ENCODE results near the gene ADGRA1. TPM values are rescaled to one million over a fixed set of nuclear protein-coding genes. Genes with fewer than 3 reads are reported as not detected.
"Not testable (repeated sequence)": the region's sequence is repeated elsewhere in the genome, so short reads cannot be mapped to it uniquely, and the experiment has no call there.

ADGRA1 gene
- total RNA-seq, 4 donors from 2014 or later: not detected

- H3K4me3 ChIP-seq: no peak overlapping the region
- no peaks in the 10 kb centered on the region for H3K4me1 ChIP-seq
- DNase-seq (no peak), ATAC-seq (no peak)
- H3K9me3 ChIP-seq: no peaks in the 10 kb centered on the region
- H3K36me3 ChIP-seq: no peaks in the 10 kb centered on the region
- H3K27me3 ChIP-seq: peaks cover 0 to 30% (median 19%) of the 10 kb centered on the region in 3 donors
- intact Hi-C loops (cut with DNase I; ENCODE audit: low total_unique reads): no loop called here
- in situ Hi-C loops (cut with MboI; ENCODE audit: low sequenced_read_pairs in 4 of 4): no loop called here
- H3K27ac ChIP-seq: no peak overlapping the region
- TF ChIP-seq POLR2A (IDR thresholded peaks at IDR 0.05) (no peak), CTCF (IDR thresholded peaks at IDR 0.05 in 4 of 5, conservative IDR thresholded peaks at IDR 0.05 in 1 of 5) (no peak)
Measured at GRCh38 chr10:133174689-133175263, 87.1 kb downstream of the ADGRA1 start.

- H3K27ac ChIP-seq; H3K9me3 ChIP-seq; intact Hi-C loops (cut with DNase I; ENCODE audit: low total_unique reads); ATAC-seq; DNase-seq; H3K36me3 ChIP-seq; H3K4me1 ChIP-seq; in situ Hi-C loops (cut with MboI; ENCODE audit: low sequenced_read_pairs in 4 of 4); H3K4me3 ChIP-seq: not testable (repeated sequence)
- H3K27me3 ChIP-seq: peaks cover 0 to 31% (median 19%) of the 10 kb centered on the region in 3 donors
Measured at GRCh38 chr10:133175624-133176023, 87.9 kb downstream of the ADGRA1 start.

GRCh38 chr10:133176546-133176945 is 88.8 kb downstream of the ADGRA1 start:
- intact Hi-C loops (cut with DNase I; ENCODE audit: low total_unique reads) (no loop called here), in situ Hi-C loops (cut with MboI; ENCODE audit: low sequenced_read_pairs in 4 of 4) (no loop called here)
- DNase-seq: no peak
- Histone ChIP-seq H3K36me3 (no peaks in the 10 kb centered on the region), H3K27ac (no peak overlapping the region), H3K27me3 (peaks cover 0 to 33% (median 16%) of the 10 kb centered on the region in 3 donors), H3K4me1 (no peaks in the 10 kb centered on the region), H3K9me3 (no peaks in the 10 kb centered on the region), H3K4me3 (no peak overlapping the region)
- no peak for ATAC-seq
- TF ChIP-seq CTCF (IDR thresholded peaks at IDR 0.05 in 4 of 5, conservative IDR thresholded peaks at IDR 0.05 in 1 of 5) (no peak), POLR2A (IDR thresholded peaks at IDR 0.05) (no peak)

GRCh38 chr10:133177380-133178157 is 89.8 kb downstream of the ADGRA1 start:
- intact Hi-C loops (cut with DNase I; ENCODE audit: low total_unique reads) (no loop called here), in situ Hi-C loops (cut with MboI; ENCODE audit: low sequenced_read_pairs in 4 of 4) (no loop called here)
- no peak for DNase-seq

More at GRCh38 chr10:133177380-133178157, 89.8 kb downstream of the ADGRA1 start:
- H3K4me1 ChIP-seq: no peaks in the 10 kb centered on the region
- H3K36me3 ChIP-seq: no peaks in the 10 kb centered on the region
- TF ChIP-seq POLR2A (IDR thresholded peaks at IDR 0.05) (no peak), CTCF (IDR thresholded peaks at IDR 0.05 in 4 of 5, conservative IDR thresholded peaks at IDR 0.05 in 1 of 5) (no peak)
- H3K4me3 ChIP-seq: no peak overlapping the region
- peaks cover 0 to 25% (median 13%) of the 10 kb centered on the region in 3 donors for H3K27me3 ChIP-seq
- H3K27ac ChIP-seq: no peak overlapping the region
- no peaks in the 10 kb centered on the region for H3K9me3 ChIP-seq
- ATAC-seq: no peak

Data from gastrocnemius medialis (tissue), 4 donors.